K562 (cell line): ENCODE data around the gene POLR1B. TPM values are rescaled to one million over a fixed set of nuclear protein-coding genes. Genes with fewer than 3 reads are reported as not detected.
A peak's percentile ranks its signal among the peaks of the same experiment; 100 is the strongest.

Source experiments
- CBFA2T2 ChIP-seq: fragments of 450-650 bp; conservative IDR thresholded peaks from 2 replicates; pipeline ENCODE4 v1.6.1; 2017; ENCODE audit warnings: mild to moderate bottlenecking
- CHAMP1 ChIP-seq: fragments of 450-650 bp; IDR thresholded peaks from 2 replicates; pipeline ENCODE4 v1.6.1; 2016; ENCODE audit warnings: mild to moderate bottlenecking
- CHD7 ChIP-seq: fragments of 200-600 bp; sonication (generic); IDR thresholded peaks from one replicate; pipeline ENCODE4 v1.6.1; 2012; ENCODE audit warnings: mild to moderate bottlenecking, low read depth, low read length, inconsistent platforms
- GATA2 ChIP-seq: sonication (generic); formaldehyde crosslinking; IDR thresholded peaks from 2 replicates; pipeline ENCODE4 v1.4.0; 2020; ENCODE audit warnings: mild to moderate bottlenecking, missing genetic modification reagents
- HDAC3 ChIP-seq: fragments of 450-650 bp; IDR thresholded peaks from 2 replicates; pipeline ENCODE4 v1.6.1; 2018; ENCODE audit warnings: borderline replicate concordance, mild to moderate bottlenecking, moderate library complexity; ENCODE audit not compliant: partially characterized antibody
- RCOR1 ChIP-seq, 2 experiments: IDR thresholded peaks; 2 replicates each; pipeline ENCODE4 v1.6.1; 2012; ENCODE audit warnings: low read depth in 2 of 2, low read length in 2 of 2, borderline replicate concordance in 1 of 2, improper control_type of control experiment in 1 of 2
- SRSF9 ChIP-seq: fragments of 200-400 bp; formaldehyde crosslinking; IDR thresholded peaks from 2 replicates; pipeline ENCODE4 v1.6.1; 2017; ENCODE audit warnings: low read depth, low read length, borderline replicate concordance
- TCF7 ChIP-seq: sonication (generic); IDR thresholded peaks from 2 replicates; pipeline ENCODE4 v1.6.1; 2016; ENCODE audit warnings: antibody characterized with exemption, borderline replicate concordance
- ZFP1 ChIP-seq: fragments of 450-650 bp; formaldehyde crosslinking; IDR thresholded peaks from 2 replicates; pipeline ENCODE4 v1.4.0; 2020; ENCODE audit warnings: mild to moderate bottlenecking, mixed read lengths
- ZKSCAN1 ChIP-seq: fragments of 150-350 bp; IDR thresholded peaks from 2 replicates; pipeline ENCODE4 v1.6.1; 2016; ENCODE audit warnings: low read depth, low read length
- ZNF121 ChIP-seq: sonication (generic); formaldehyde crosslinking; conservative IDR thresholded peaks from 2 replicates; pipeline ENCODE4 v1.8.0; 2022; ENCODE audit warnings: missing genetic modification reagents
- ZNF717 ChIP-seq: fragments of 250-450 bp; sonication (Bioruptor Pico); IDR thresholded peaks from 2 replicates; pipeline ENCODE4 v1.5.0; 2021
- polyA plus RNA-seq, 8 experiments: library from polyadenylated mRNA; depleted of rRNA in 4 of 8; stranded (reverse) in 5 of 8; unstranded in 3 of 8; fragments of >200 nt; fragmentation: Nextera tagmentation in 2 of 8; fragmentation: Illumina TruSeq in 1 of 8; extraction: Ambion mirVana in 2 of 8; extraction: Trizol in 1 of 8; gene quantifications; 2 replicates each; pipeline versions ENCODE4 v1.2.1 to v1.2.3, GENCODE V29; 2011 to 2014; ENCODE audit warnings: inconsistent platforms in 1 of 8, missing spikeins in 1 of 8
- total RNA-seq, 7 experiments: library from RNA; depleted of rRNA in 6 of 7; stranded (reverse); fragments of >200 nt in 6 of 7; fragmentation: Illumina TruSeq in 2 of 7; extraction: Trizol in 2 of 7; gene quantifications; 2 replicates each; pipeline versions ENCODE4 v1.2.1 to v1.2.3, GENCODE V29; 2011 to 2021; ENCODE audit warnings: low replicate concordance in 1 of 7
- TF ChIP-seq, protein P1 (sequence below): fragments of 450-650 bp; formaldehyde crosslinking; IDR thresholded peaks from 2 replicates; pipeline ENCODE4 v1.4.0; 2020; ENCODE audit warnings: mild to moderate bottlenecking, moderate library complexity

The POLR1B gene
- total and polyA plus RNA-seq, 9 of the 15 experiments (the other 6 are each of a cell fraction or from before 2014, with no cell fraction given), result 19.8 to 55.1 (median 40.2) TPM

DNA sequence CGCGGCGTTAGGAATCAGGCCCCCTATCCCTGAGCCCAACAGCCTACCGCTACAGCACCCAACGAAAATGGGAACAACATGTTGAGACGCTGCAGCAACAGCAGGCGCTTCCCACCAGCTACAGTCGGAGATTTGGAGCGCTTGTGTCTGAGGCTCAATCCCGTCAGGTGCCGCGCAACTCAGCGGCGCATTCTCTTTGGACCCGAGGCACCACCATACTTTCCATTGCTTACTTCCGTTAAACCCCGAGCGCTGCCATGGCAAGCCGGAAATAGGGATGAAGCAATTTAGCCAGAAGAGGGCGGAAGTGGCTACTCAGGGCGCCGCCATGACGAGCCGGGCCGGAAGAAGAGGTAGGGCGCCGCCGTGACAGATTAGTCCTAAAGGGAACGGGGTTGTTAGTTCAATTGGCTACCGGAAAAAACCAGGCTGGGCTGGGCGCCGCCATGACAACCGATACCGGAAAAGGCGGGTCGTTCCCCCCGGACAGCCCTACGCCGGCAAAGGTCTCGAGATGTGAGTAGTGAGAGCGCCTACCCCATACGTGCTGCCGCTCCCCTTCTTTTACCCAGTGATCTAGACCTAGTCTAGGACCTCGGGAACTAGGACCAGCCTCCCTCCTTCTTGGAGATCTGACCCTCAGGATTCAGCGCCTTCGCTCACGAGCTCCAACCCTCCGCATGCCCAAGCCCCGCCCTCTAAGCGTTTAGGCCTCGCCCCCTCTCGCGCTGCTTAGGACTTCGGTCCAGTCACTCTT is 42.0 kb downstream of the POLR1B start, which contains the start of gene CHCHD5 (continued):
- TF ChIP-seq ZKSCAN1, result no peak
- peak in 1 of 2 experiments; percentile 43; a peak in 2 of 4 replicates for TF ChIP-seq RCOR1 (IDR thresholded peaks at IDR 0.05; ENCODE audit: borderline replicate concordance in 1 of 2, low read depth in 2 of 2, low read length in 2 of 2)
- TF ChIP-seq GATA2, result no peak
- TF ChIP-seq ZFP1 (CRISPR knock-in tag), result no peak
- TF ChIP-seq, protein P1, sequence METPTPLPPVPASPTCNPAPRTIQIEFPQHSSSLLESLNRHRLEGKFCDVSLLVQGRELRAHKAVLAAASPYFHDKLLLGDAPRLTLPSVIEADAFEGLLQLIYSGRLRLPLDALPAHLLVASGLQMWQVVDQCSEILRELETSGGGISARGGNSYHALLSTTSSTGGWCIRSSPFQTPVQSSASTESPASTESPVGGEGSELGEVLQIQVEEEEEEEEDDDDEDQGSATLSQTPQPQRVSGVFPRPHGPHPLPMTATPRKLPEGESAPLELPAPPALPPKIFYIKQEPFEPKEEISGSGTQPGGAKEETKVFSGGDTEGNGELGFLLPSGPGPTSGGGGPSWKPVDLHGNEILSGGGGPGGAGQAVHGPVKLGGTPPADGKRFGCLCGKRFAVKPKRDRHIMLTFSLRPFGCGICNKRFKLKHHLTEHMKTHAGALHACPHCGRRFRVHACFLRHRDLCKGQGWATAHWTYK (CRISPR knock-in tag), result peak; percentile 16; the same call in 1 of the 2 replicates
- TF ChIP-seq ZNF121 (CRISPR knock-in tag), result no peak
- no peak for TF ChIP-seq TCF7
- TF ChIP-seq CHD7, result no peak
- no peak for TF ChIP-seq CBFA2T2
- TF ChIP-seq ZNF717, result no peak
- TF ChIP-seq HDAC3, result no peak
- TF ChIP-seq SRSF9, result no peak
- 0 out of 2 replicates have a peak, but pooled peaks have one; percentile 11 for TF ChIP-seq CHAMP1
